ENCODE results near the gene TRMT13. TPM values are rescaled to one million over a fixed set of nuclear protein-coding genes. Genes with fewer than 3 reads are reported as not detected.

The TRMT13 gene
- total and polyA plus RNA-seq, 9 of the 15 experiments (the other 6 are each of a cell fraction or from before 2014, with no cell fraction given), result 18.7 to 33.0 (median 28.9) TPM

DNA sequence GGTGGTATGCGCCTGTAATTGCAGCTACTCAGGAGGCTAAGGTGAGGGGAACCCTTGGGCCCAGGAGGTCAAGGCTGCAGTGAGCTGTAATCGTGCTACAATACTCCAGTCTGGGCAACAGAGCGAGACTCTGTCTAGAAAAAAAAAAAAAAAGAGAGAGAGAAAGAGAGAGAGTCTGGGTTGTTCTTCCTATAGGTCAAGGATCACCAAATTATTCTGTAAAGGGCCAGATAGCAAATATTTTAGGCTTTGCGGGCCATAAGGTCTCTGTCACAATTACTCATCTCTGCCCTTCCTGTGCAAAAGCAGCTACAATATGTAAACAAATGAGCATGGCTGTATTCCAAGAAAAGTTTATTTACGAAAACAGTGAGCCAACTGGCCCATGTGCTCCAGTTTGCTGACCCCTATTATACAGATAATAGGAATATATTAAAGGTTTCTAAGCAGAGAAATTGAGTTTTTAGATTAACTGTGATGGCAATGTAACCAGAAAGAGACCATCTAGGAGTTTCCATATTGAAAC is 2.3 kb upstream of the TRMT13 start (continued):
- TF ChIP-seq, protein P1, sequence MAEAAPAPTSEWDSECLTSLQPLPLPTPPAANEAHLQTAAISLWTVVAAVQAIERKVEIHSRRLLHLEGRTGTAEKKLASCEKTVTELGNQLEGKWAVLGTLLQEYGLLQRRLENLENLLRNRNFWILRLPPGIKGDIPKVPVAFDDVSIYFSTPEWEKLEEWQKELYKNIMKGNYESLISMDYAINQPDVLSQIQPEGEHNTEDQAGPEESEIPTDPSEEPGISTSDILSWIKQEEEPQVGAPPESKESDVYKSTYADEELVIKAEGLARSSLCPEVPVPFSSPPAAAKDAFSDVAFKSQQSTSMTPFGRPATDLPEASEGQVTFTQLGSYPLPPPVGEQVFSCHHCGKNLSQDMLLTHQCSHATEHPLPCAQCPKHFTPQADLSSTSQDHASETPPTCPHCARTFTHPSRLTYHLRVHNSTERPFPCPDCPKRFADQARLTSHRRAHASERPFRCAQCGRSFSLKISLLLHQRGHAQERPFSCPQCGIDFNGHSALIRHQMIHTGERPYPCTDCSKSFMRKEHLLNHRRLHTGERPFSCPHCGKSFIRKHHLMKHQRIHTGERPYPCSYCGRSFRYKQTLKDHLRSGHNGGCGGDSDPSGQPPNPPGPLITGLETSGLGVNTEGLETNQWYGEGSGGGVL (CRISPR knock-in tag; IDR thresholded peaks at IDR 0.05), result no peak
- TF ChIP-seq SMARCA4 (IDR thresholded peaks at IDR 0.05), result peak; percentile 51; the same call in 1 of the 2 replicates
- TF ChIP-seq RHOXF2B (CRISPR knock-in tag; conservative IDR thresholded peaks at IDR 0.05), result no peak
- TF ChIP-seq, protein P2, sequence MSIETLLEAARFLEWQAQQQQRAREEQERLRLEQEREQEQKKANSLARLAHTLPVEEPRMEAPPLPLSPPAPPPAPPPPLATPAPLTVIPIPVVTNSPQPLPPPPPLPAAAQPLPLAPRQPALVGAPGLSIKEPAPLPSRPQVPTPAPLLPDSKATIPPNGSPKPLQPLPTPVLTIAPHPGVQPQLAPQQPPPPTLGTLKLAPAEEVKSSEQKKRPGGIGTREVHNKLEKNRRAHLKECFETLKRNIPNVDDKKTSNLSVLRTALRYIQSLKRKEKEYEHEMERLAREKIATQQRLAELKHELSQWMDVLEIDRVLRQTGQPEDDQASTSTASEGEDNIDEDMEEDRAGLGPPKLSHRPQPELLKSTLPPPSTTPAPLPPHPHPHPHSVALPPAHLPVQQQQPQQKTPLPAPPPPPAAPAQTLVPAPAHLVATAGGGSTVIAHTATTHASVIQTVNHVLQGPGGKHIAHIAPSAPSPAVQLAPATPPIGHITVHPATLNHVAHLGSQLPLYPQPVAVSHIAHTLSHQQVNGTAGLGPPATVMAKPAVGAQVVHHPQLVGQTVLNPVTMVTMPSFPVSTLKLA (conservative IDR thresholded peaks at IDR 0.05), result peak; percentile 93 to 94
- TF ChIP-seq MAFG (tag; conservative IDR thresholded peaks at IDR 0.05), result no peak
- no peak for TF ChIP-seq TBP (optimal IDR thresholded peaks at IDR 0.05; ENCODE audit: low read depth, low read length)
- TF ChIP-seq, protein P3, sequence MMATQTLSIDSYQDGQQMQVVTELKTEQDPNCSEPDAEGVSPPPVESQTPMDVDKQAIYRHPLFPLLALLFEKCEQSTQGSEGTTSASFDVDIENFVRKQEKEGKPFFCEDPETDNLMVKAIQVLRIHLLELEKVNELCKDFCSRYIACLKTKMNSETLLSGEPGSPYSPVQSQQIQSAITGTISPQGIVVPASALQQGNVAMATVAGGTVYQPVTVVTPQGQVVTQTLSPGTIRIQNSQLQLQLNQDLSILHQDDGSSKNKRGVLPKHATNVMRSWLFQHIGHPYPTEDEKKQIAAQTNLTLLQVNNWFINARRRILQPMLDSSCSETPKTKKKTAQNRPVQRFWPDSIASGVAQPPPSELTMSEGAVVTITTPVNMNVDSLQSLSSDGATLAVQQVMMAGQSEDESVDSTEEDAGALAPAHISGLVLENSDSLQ (IDR thresholded peaks at IDR 0.05), result peak; percentile 71
- TF ChIP-seq BHLHE40 (IDR thresholded peaks at IDR 0.05; ENCODE audit: low read length), result no peak
- no peak for TF ChIP-seq TFAM (CRISPR knock-in tag; conservative IDR thresholded peaks at IDR 0.05)
- TF ChIP-seq DDX20 (tag; IDR thresholded peaks at IDR 0.05; ENCODE audit: low read depth), result no peak
- TF ChIP-seq HDAC1 (IDR thresholded peaks at IDR 0.05), result peak in 1 of 2 experiments; percentile 66; a peak in 1 of 4 replicates
- no peak for TF ChIP-seq DNMT1 (IDR thresholded peaks at IDR 0.05)
- TF ChIP-seq, protein P4, sequence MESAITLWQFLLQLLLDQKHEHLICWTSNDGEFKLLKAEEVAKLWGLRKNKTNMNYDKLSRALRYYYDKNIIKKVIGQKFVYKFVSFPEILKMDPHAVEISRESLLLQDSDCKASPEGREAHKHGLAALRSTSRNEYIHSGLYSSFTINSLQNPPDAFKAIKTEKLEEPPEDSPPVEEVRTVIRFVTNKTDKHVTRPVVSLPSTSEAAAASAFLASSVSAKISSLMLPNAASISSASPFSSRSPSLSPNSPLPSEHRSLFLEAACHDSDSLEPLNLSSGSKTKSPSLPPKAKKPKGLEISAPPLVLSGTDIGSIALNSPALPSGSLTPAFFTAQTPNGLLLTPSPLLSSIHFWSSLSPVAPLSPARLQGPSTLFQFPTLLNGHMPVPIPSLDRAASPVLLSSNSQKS (CRISPR knock-in tag; IDR thresholded peaks at IDR 0.05), result no peak
- no peak for TF ChIP-seq RBM25 (IDR thresholded peaks at IDR 0.05; ENCODE audit: low read depth, low read length, severe bottlenecking)
- no peak for TF ChIP-seq CC2D1A (IDR thresholded peaks at IDR 0.05)
- no peak for TF ChIP-seq GTF2E2 (tag; IDR thresholded peaks at IDR 0.05)
- peak; percentile 34; the same call in 1 of the 2 replicates for TF ChIP-seq POLR2AphosphoS5 (IDR thresholded peaks at IDR 0.05; ENCODE audit: control insufficient read depth, insufficient read depth, low read depth, low read length)
- TF ChIP-seq MYC (IDR thresholded peaks at IDR 0.05; ENCODE audit: low read depth, low read length), result peak; percentile 57
- no peak for TF ChIP-seq MYC (CRISPR knock-in tag; IDR thresholded peaks at IDR 0.05; ENCODE audit: borderline replicate concordance, low read depth)
- no peak for TF ChIP-seq ZNF324 (CRISPR knock-in tag; IDR thresholded peaks at IDR 0.05)
- TF ChIP-seq TCF7 (IDR thresholded peaks at IDR 0.05; ENCODE audit: borderline replicate concordance), result no peak
- TF ChIP-seq LARP7 (IDR thresholded peaks at IDR 0.05), result no peak
- TF ChIP-seq ZNF77 (CRISPR knock-in tag; IDR thresholded peaks at IDR 0.05), result no peak
- TF ChIP-seq MIER1 (IDR thresholded peaks at IDR 0.05; ENCODE audit: low read depth), result no peak
- TF ChIP-seq ZKSCAN8 (CRISPR knock-in tag; IDR thresholded peaks at IDR 0.05), result no peak
- TF ChIP-seq KDM1A (IDR thresholded peaks at IDR 0.05), result peak; percentile 79 to 83

Data from K562 (cell line).